OCI-LY7 (cell line): ENCODE measurements around the gene SCLY.

Source experiments
- EZH2phosphoT487 ChIP-seq: fragments of 200-600 bp; sonication (generic); IDR thresholded peaks from 2 replicates; pipeline ENCODE4 v1.6.1; 2018; ENCODE audit warnings: low read depth, borderline replicate concordance, mild to moderate bottlenecking, mixed run types, antibody characterized with exemption, low read length, moderate library complexity, mixed read lengths
- TF ChIP-seq, protein P1 (sequence below): fragments of 200-600 bp; sonication (generic); conservative IDR thresholded peaks from 2 replicates; pipeline ENCODE4 v1.5.1; 2014; ENCODE audit warnings: mild to moderate bottlenecking, antibody characterized with exemption, low read length, moderate library complexity, mixed read lengths

DNA sequence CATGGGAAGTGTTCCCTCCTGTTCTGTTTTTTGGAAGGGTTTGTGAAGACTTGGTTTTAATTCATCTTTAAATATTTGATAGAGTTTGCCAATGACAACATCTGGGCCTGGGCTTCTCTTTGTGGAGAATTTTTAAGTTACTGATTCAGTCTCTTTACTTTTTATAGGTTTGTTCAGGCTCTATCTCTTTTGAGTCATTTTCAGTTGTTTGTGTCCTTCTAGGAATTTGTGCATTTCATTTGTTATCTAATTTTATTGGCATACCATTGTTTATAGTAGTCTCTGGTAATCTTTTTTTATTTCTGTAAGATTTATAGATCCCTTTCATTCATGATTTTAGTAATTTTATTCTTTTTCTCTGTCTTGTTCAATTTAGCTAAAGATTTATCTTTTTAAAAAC, 14.6 kb downstream of the SCLY start:
- TF ChIP-seq, protein P1, sequence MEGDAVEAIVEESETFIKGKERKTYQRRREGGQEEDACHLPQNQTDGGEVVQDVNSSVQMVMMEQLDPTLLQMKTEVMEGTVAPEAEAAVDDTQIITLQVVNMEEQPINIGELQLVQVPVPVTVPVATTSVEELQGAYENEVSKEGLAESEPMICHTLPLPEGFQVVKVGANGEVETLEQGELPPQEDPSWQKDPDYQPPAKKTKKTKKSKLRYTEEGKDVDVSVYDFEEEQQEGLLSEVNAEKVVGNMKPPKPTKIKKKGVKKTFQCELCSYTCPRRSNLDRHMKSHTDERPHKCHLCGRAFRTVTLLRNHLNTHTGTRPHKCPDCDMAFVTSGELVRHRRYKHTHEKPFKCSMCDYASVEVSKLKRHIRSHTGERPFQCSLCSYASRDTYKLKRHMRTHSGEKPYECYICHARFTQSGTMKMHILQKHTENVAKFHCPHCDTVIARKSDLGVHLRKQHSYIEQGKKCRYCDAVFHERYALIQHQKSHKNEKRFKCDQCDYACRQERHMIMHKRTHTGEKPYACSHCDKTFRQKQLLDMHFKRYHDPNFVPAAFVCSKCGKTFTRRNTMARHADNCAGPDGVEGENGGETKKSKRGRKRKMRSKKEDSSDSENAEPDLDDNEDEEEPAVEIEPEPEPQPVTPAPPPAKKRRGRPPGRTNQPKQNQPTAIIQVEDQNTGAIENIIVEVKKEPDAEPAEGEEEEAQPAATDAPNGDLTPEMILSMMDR, result no peak
- no peak for TF ChIP-seq EZH2phosphoT487
